Measurements from ENCODE around the gene PDE4A. TPM values are rescaled to one million over a fixed set of nuclear protein-coding genes. Genes with fewer than 3 reads are reported as not detected.
A peak's percentile ranks its signal among the peaks of the same experiment; 100 is the strongest.

PDE4A gene
- total and polyA plus RNA-seq, 2 of the 13 experiments (the other 11 are each of a cell fraction or from before 2014, with no cell fraction given), result 1.1 to 4.1 TPM

- TF ChIP-seq PLSCR1 (CRISPR knock-in tag; IDR thresholded peaks at IDR 0.05; ENCODE audit: borderline replicate concordance) (no peak), XBP1 (CRISPR knock-in tag; IDR thresholded peaks at IDR 0.05) (peak; percentile 91; the same call in 1 of the 2 replicates), MED13 (CRISPR knock-in tag; IDR thresholded peaks at IDR 0.05) (0 out of 2 replicates have a peak, but pooled peaks have one; percentile 80), ZNF446 (CRISPR knock-in tag; IDR thresholded peaks at IDR 0.05) (no peak; the same call in none of the 2 replicates), ARNT (IDR thresholded peaks at IDR 0.05) (no peak), ZNF639 (CRISPR knock-in tag; conservative IDR thresholded peaks at IDR 0.05) (peak; percentile 70; the same call in 1 of the 2 replicates), MTERF4 (CRISPR knock-in tag; IDR thresholded peaks at IDR 0.05) (no peak), ZNF589 (CRISPR knock-in tag; conservative IDR thresholded peaks at IDR 0.05) (peak; percentile 82; the same call in 1 of the 2 replicates), ZNF629 (CRISPR knock-in tag; conservative IDR thresholded peaks at IDR 0.05) (peak; percentile 52; the same call in 1 of the 2 replicates), ZNF318 (CRISPR knock-in tag; IDR thresholded peaks at IDR 0.05) (no peak), ZSCAN5A (CRISPR knock-in tag; IDR thresholded peaks at IDR 0.05; ENCODE audit: borderline replicate concordance) (0 out of 2 replicates have a peak, but pooled peaks have one; percentile 44), POLR2G (IDR thresholded peaks at IDR 0.05; ENCODE audit: low read depth, low read length) (no peak), RARA (CRISPR knock-in tag; IDR thresholded peaks at IDR 0.05) (no peak), ZNF530 (CRISPR knock-in tag; IDR thresholded peaks at IDR 0.05; ENCODE audit: low read depth) (no peak)
These were observed 3.7 kb upstream of the PDE4A start (continued) for GRCh38 chr19:10416380-10417257.
